GM21717 (cell line): ENCODE measurements around the gene CAMKV.
"Not testable (repeated sequence)": the region's sequence is repeated elsewhere in the genome, so short reads cannot be mapped to it uniquely, and the experiment has no call there.

Experiments
- ATAC-seq: cut with Tn5 transposase; IDR thresholded peaks from one replicate; pipeline ENCODE4 v1.9.1; 2021; ENCODE audit warnings: mild to moderate bottlenecking, moderate library complexity; ENCODE audit not compliant: unreplicated experiment

The CAMKV gene, protein sequence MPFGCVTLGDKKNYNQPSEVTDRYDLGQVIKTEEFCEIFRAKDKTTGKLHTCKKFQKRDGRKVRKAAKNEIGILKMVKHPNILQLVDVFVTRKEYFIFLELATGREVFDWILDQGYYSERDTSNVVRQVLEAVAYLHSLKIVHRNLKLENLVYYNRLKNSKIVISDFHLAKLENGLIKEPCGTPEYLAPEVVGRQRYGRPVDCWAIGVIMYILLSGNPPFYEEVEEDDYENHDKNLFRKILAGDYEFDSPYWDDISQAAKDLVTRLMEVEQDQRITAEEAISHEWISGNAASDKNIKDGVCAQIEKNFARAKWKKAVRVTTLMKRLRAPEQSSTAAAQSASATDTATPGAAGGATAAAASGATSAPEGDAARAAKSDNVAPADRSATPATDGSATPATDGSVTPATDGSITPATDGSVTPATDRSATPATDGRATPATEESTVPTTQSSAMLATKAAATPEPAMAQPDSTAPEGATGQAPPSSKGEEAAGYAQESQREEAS

DNA sequence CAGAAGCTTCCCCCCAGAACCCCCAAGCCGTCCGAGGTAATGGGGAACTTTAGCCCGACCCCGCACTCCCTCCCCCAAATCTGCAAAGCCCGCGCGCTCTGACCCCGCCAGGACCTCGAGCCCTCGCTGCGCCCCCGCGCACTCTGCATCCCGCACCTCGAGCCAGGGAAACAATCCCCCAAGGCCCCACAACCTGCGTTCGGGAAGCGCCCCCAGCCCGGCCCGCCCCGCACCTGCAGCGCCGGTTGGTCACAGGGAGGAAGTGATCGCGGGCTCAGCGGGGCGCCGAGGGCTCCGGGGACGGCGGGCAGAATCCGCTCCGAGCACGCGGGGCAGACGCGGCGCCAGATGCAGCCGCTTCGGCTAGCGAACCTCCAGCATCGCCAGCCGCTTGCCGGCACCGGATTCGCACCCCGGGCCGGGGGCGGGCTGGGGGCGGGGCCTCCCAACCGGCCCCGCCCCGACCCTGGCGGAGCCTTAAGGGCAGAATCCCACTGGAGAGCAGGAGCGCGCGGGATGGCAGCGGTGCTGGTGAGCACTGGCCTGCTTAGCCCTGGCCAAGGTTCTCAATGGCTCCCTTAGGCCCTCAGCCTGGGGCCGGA lies at the start of gene CAMKV:
CAMKV (minus strand) TSS at position 382 of the 602 bp plus-strand sequence. CDS start 7,518 bp downstream, outside the sequence.
- ATAC-seq: no peak

DNA sequence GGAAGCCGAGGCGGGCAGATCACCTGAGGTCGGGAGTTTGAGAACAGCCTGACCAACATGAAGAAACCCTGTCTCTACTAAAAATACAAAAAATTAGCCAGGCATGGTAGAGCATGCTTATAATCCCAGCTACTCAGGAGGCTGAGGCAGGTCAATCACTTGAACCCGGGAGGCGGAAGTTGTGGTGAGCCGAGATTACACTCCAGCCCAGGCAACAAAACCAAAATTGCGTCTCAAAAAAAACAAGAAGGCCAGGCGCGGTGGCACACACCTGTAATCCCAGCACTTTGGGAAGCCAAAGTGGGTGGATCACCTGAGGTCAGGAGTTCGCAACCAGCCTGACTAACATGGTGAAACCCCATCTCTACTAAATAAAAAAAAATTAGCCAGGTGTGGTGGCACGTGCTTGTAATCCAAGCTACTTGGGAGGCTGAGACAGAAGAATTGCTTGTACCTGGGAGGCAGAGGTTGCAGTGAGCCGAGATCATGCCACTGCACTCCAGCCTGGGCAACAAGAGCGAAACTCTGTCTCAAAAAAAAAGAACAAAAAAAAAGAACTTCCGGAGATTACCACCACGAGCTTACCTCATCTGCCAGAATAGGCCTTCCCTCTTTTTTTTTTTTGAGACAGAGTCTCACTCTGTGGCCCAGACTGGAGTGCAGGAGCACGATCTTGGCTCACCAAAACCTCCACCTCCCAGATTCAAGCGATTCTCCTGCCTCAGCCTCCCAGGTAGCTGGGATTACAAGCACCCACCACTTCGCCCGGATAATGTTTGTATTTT lies 48.3 kb upstream of the CAMKV start:
- ATAC-seq: not testable (repeated sequence)

DNA sequence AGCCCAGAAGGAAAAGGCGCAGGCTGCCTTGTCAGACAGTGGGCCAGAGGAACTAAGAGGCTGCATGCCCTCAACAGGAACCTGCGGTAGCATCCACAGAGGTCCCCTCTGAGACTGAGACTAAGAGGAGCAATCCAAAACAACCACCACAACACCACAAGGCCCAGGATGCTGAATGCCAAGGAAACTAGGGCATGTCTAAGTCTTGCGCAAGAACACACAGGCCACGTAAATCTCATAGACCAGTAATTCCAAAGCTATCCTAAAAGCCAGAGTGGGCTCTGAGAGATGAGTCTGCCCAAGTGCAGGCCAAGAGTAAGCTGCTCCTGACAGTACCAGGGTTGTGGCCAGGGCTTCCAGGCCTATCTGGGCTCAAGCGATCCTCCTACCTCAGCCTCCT lies 47.0 kb upstream of the CAMKV start:
- no peak for ATAC-seq

DNA sequence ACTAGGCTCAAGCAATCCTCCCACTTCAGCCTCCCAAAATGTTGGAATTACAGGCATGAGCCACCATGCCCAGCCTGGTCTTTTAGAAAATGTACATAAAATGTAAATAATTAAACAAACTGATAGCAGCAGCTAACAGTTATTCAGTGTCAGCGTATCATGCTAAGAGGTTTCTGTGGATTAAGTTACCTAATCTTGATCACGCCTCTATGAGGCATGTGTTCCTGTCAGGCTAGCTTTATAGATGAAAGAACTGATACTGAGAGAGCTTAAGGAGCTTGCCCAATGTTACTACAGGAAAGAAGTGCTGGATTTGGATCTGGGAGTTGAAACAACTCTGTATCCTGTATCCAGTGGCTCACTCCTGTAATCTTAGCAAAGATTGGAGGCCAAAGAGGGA lies 45.2 kb upstream of the CAMKV start:
- ATAC-seq: no peak

DNA sequence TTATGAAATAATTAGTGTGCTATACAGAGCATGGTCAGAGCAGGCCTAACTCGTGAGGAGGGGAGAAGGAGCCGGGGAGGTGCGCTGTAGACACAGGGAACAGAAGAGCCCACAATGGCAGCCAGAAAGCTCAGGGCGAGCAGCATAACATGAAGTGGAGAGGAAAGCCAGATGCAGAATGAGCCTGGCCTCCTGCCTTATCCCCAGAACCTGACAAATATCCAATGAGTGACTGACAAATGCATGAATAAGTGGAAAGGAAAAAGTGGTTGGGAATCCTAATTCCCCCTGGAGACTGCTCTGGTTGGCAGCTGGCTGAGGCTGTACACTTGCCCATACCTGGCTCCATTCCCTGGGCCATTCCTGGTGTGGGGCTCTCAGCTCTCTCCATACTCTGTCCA lies 43.2 kb upstream of the CAMKV start:
- no peak for ATAC-seq

DNA sequence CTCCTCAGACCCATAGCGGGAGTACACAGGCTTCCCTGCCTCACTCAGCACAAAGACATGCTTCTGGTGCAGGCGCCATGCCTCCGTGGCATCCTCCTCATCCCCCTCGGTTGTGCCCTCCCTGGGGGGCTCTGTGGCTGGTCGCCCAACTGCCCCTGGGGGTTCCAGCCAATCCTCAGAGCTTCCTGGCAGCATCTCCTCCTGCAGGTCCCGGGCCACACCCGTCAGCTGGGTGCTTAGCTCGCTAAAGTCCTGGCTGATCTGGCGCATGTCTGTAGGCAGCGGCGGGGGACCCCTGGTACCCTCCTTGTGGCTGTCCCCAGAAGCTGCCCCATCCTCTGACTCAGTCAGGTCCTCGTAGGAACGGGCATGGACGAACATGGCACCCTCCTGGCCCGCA lies 41.9 kb upstream of the CAMKV start:
- no peak for ATAC-seq

DNA sequence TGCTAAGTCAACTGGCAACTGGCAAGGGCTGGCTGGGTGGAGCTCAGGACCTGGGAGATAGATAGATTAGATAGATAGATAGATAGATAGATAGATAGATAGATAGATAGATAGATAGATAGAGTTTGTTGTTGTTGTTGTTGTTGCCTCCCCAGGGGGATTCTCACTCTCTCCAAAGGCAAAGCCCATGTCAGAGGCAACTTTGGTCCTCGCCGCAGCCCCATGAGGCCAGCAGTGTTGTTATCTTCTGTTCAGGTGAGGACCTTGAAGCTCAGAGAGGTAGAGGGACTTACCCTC lies 41.4 kb upstream of the CAMKV start:
- no peak for ATAC-seq

DNA sequence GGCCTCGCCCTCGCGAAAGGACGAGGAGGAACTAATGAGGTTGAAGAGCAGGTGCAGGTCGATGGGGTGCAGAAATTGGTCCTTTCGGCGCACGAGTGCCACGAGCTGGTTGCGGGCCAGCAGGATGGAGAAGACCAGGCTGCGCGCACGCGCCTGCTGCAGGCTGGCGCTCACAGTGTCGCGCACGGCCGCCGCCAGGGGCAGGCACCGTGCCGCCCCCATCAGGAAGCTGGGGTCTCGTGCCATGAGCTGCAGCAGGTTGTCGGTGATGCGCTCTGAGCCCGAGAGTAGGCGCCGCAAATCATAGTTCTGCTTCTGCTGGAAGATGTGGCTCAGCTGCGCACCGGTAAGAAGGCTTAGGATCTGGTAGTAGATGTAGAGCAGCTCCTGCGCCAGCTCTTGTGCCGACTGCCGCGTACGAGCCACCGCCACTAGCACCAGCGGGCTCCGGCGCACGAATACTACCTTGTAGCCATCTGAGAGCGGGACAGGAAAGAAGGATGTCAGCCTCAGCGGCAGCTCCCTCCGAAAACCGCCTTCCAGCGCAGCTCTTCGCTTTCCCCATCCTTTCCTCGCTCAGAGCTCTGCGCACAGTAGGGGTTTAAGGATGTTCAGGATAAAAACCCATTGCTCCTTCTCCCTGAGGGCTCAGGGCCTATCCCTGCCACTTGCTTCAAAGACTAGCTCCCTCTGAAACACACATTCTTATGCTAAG lies 40.9 kb upstream of the CAMKV start:
- no peak for ATAC-seq

DNA sequence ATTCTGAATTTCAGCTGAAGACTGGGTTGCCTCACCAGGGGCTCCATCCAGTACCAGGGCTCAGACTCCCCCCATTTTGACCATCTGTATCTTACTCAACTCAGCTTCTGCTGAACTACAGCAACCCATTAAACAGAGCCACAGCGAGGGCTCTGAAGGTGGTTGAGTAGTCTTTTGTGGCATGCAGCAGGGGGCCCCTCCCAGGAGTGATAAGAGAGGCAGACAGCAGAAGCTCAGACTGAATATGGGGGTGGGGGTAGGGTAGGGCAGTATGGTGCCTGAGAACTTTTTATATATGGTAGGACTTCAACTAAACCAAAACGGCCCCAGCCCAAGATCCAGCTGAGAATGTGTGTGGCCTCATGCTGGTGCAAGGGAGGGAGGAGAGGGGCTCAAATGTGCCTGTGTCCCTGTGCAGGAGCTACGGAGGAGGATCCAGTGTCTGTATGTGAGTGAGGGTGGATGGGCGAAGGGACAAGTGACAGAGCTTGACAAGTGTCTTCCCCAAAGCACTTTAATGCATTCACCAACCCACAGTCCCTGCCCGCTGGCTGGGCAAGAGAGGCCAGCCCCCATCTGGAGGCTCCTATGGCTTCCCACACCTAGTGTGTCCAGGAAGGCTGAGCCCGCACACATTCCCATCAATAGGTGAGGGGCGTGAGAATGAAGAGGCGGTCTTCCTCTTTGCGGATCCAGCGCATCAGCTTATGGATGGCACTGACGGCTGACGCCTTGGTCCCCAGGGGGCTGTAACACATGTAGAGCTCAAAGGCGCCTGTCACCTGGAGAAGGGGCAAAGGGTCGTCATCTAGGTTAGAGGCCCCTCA lies 38.9 kb upstream of the CAMKV start:
- no peak for ATAC-seq

DNA sequence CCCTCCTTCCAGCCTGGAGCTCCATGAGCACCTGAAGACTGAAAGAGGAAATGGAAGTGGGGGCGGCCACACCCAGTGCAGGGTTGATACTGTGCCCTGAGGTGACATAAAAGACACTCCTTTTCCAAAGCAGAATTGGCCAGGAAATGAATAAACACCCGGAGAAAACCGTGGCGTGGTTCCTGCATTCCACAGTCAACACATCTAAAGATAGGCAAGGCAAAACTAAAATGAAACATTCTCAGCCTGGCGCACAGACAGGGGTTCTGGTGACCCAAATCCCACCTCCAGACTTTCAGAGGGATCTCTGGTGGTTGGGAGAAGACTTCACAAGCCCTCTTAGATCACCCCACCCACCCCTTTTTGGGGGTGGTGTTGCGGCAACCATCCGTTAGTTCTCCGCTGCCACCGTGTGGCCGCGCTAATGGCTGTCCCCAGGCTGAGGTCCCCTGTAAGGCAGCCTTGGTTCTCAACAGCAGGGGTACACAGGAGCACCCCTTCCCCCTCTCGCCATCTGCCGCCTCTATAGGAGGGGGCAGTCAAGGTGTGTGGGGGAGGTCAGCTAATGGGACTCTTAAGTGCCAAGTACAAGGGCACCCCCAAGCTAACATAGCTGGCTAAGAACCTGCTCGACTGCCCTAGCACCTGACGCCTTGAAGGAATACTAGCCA lies 36.5 kb upstream of the CAMKV start:
- no peak for ATAC-seq

DNA sequence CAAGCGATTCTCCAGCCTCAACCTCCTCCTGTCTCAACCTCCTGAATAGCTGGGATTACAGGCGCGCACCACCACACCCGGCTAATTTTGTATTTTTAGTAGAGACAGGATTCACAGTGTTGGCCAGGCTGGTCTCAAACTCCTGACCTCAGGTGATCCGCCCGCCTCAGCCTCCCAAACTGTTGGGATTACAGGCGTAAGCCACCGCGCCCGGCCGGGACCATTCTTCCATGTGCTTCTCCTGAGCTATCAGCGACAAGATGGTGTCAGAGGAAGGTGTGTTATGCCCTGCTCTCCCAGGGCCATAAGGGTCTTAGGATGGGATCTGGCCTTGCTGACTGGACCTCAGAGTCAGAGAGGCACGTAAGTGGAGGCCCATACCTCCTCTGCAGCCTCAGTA lies 34.7 kb upstream of the CAMKV start:
- ATAC-seq: not testable (repeated sequence)

DNA sequence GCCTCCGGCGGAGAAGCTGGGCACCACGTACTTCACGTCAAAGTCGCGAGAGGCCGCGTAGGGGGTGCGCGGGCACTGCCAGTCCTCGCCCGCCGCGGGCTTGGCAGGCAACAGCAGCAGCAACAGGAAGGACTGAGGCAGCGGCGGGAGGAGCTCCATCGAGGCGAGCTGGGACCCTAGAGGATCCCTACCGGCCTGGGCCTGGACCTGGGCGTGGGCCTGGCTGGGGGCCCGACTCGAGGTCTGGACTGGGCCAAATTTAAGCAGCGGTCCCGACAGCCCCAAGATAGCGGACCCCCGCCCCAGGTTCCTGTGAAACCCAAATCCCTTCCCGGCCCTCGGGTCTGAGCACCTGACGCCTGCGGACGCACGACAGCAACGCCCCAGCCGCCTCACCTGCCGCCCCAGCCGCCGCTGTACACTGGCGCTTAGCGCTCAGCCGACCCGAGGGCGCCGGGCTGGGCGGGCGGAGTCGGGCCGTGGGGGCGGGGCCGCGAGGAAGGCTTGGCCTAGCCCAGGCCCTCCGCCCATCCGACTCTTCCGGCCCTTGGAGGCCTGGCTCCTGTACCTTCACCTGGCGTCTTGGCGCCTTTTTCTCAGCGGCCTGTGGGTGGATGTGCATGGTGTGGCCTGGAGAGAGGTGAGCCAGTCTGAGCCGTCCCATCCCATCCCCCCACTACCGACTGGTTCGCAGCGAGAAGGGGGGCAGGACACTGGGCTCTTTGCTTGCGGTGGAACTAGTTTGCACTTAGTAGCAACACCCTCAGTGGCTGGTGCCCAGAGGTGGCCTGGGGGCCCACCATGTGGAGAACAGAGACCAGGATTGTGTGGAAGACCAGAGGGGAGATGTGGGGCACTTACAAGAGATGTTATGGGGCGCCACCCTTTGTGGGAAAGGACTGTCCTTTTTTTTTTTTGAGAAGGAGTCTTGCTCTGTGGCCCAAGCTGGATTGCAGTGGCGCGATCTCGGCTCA lies 34.0 kb upstream of the CAMKV start, which contains the start of gene MST1R:
MST1R (minus strand) TSS at position 423 of the 974 bp plus-strand sequence; CDS start at position 159, 264 bp downstream.
- ATAC-seq: peak; percentile 58

DNA sequence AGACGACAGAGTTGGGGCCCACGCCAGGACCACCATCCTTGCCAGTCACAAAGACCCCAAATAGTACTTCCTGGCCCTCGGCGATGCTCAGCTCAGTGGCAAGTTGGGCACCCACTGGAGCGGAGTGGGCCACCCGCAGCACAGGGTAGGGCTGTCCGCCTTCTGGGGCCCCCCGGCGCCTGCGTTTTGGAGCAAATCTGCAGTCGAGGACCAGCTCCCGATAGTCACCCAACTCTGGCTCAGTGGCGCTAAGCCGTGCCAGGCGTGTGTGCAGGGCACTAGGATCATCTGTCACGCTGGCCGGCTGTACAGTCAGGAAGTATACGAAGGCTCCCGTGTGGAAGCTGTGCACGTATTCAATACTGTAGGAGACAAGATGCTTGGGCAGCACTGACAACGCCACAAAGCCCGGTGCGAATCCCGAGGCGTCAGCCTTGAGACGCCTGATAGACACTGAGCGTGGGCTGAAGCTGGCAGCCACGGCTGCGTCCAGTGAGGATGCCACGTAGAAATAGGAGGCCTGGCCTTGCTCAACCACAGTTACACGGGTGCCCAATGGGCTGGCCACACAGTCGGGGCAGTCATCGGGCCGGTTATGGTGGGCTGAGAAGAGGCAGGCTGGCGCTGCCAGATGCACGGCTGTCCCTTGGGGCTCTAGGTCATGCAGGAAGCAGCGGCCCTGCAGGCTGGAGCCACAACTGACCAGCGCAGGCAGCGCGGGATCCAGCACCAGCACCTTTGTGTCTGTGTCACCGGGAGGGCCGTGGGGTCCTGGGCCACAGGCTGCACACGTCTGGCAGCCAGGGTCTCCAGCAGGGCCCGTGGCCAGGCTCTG lies 33.0 kb upstream of the CAMKV start:
- ATAC-seq: no peak

DNA sequence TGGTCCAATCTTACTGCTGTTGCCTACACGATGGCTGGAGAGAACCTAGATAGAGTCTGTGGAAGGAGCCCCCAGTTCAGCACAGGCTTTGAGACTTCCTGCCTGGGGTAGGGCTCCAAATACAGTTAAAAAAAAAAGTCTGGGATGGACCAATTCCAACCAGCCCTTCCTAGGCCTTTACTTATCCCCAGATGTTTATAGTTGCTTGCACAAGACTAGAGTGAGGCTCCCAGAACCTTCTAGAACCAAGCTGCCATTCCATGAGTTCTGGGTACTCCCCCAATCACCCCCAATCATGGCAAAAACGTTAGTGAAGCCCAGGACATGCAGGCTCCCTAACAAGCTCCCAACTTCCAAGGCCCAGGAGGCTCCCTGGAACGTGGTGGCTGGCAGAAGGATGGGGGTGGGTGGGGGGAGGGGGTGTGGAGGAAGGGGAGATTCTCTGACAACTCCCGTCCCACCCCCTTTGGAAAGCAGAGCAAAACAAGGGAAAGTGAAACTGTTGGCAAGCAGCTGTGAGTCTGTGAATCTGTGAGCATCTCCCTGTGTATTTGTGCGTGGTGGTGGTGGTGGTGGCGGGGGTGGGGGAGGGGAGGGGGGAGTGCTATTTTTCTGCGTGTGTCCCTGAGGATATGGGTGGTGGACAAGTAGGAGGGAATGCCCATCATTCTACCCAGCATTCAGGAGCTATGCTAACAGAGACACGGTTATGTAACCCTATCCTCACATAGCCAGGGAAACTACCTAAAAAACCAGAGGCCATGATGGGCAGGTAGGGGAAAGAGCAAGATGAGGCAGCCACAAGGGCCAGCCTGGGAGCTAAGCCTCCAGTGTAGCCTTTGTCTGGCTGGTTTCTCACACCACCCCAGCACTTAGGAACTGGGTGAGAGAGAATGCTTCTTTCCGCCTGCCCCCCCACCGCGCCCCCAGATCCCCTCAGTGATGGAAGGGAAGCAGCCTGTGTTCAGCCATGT lies 31.9 kb upstream of the CAMKV start:
- no peak for ATAC-seq

DNA sequence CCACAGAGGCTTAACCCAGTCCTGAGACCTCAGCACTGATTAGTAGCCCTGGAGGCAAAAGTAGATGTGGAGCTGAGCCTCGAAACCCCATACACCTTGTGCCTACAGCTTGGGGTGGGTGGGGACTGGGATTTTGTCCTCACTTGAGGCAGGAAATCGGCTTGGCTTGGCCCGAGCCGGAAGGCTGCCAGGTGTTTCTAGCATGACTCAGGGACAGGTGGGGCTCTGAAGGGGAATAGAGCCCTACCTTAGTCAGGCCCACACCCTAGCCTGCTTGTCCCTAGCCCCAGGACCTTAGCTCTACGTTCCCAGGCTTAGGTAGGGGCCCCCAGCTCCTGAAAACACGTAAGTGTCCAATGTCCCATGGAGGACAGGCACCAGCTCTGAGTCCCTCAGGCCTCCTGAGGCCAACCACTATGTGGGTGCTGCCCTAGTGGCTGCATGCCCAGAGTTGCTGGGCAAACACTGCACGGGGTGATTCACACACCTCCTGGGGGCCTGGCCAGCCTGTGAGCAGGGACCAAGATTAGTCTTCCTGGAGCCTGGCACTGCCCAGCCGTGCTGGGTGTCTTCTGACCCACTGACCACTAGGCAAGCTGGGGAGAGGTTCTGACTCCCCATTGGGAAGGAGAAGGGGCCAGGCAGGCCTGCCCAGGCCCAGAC lies 30.9 kb upstream of the CAMKV start:
- no peak for ATAC-seq

DNA sequence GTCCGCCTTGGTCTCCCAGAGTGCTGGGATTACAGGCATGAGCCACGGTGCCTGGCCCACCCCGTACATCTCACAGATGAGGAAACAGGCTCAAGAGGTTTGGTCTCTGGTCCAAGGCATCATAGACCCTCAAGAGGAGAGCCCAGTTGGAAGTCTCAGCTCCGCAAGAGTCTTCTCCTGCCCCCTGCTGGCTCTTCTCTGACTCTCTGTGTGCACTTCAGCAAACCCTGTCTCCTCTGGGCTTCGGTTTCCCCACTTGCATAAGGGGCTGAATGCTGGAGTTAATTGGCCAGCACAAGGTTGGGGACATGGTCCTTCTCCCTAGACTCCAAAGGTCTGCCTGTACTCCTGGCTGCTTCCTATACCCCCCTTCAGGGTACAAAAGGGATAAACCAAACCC lies 30.1 kb upstream of the CAMKV start:
- no peak for ATAC-seq
